Breast epithelium (tissue), 4 donors: ENCODE results near the gene PROZ. TPM values are rescaled to one million over a fixed set of nuclear protein-coding genes. Genes with fewer than 3 reads are reported as not detected.
"Not testable (repeated sequence)": the region's sequence is repeated elsewhere in the genome, so short reads cannot be mapped to it uniquely, and the experiment has no call there.

Experiments used
- DNase-seq, 2 donors: peaks; one replicate each; pipeline ENCODE4 v3.0.0-alpha.2; 2019; ENCODE audit warnings: low spot score in 2 of 2
- H3K27ac ChIP-seq, 2 donors: fragments of 200-600 bp; sonication (generic) in 1 of 2; one replicate each; pipeline ENCODE4 v1.5.1; 2016 to 2019; ENCODE audit warnings: mild to moderate bottlenecking in 1 of 2
- H3K27me3 ChIP-seq, 2 donors: fragments of 200-600 bp; sonication (generic) in 1 of 2; one replicate each; pipeline versions ENCODE4 v1.5.1 to v1.6.0; 2017 to 2019; ENCODE audit warnings: control low read depth in 1 of 2, mild to moderate bottlenecking in 1 of 2
- H3K36me3 ChIP-seq: fragments of 200-600 bp; one replicate; pipeline ENCODE4 v1.5.1; 2019
- H3K4me1 ChIP-seq, 2 donors: fragments of 200-600 bp; sonication (generic); one replicate each; pipeline ENCODE4 v1.5.1; 2016 to 2019; ENCODE audit warnings: control low read depth in 1 of 2
- H3K4me3 ChIP-seq, 3 donors: fragments of 200-600 bp; sonication (generic); 1 replicate in 2 of 3; 2 replicates in 1 of 3; pipeline ENCODE4 v1.5.1; 2016 to 2019; ENCODE audit warnings: mild to moderate bottlenecking in 3 of 3, moderate library complexity in 2 of 3
- H3K9me3 ChIP-seq, 2 donors: fragments of 200-600 bp; sonication (generic) in 1 of 2; one replicate each; pipeline ENCODE4 v1.5.1; 2016 to 2019; ENCODE audit warnings: control low read depth in 1 of 2
- CTCF ChIP-seq, 3 donors: fragments of 450-650 bp; IDR thresholded peaks; one replicate each; pipeline ENCODE4 v1.5.1; 2016 to 2017; ENCODE audit warnings: antibody characterized with exemption in 3 of 3, mild to moderate bottlenecking in 3 of 3, moderate library complexity in 3 of 3
- POLR2A ChIP-seq: fragments of 450-650 bp; IDR thresholded peaks from one replicate; pipeline ENCODE4 v1.6.1; 2016; ENCODE audit warnings: antibody characterized with exemption, mild to moderate bottlenecking, moderate library complexity
- POLR2AphosphoS5 ChIP-seq, 3 donors: sonication (generic); formaldehyde crosslinking; IDR thresholded peaks; one replicate each; pipeline ENCODE4 v1.6.1; 2017; ENCODE audit warnings: antibody characterized with exemption in 3 of 3
- intact Hi-C: fragments of 100-400 bp; cut with DNase I; formaldehyde crosslinking; loops from one replicate; pipeline ENCODE4 v1.15.1; 2023; ENCODE audit warnings: low total_unique reads
- total RNA-seq, 3 donors: library from RNA; depleted of rRNA; stranded (reverse); fragments of >200 nt; gene quantifications; one replicate each; pipeline ENCODE4 v1.1.0, GENCODE V29; 2016

Gene PROZ
- total RNA-seq, 3 donors from 2014 or later = not detected

GRCh38 chr13:113160983-113161382 is 2.5 kb downstream of the PROZ start:
- DNase-seq = no peak
- TF ChIP-seq CTCF (IDR thresholded peaks at IDR 0.05) = no peak
- no peak for TF ChIP-seq POLR2A
- no peak for TF ChIP-seq POLR2AphosphoS5 (IDR thresholded peaks at IDR 0.05)
- Histone ChIP-seq H3K27ac (no peak overlapping the region), H3K4me1 (no peaks in the 10 kb centered on the region), H3K9me3 (no peaks in the 10 kb centered on the region), H3K27me3 (peaks cover 0 to 21% of the 10 kb centered on the region in 2 donors), H3K4me3 (no peak overlapping the region), H3K36me3 (no peaks in the 10 kb centered on the region)
- intact Hi-C loops = no loop called here

- no peaks in the 10 kb centered on the region for H3K36me3 ChIP-seq
- TF ChIP-seq POLR2AphosphoS5 (IDR thresholded peaks at IDR 0.05) (no peak), CTCF (IDR thresholded peaks at IDR 0.05) (no peak), POLR2A (no peak)
- H3K4me3 ChIP-seq = no peak overlapping the region
- H3K9me3 ChIP-seq = no peaks in the 10 kb centered on the region
- intact Hi-C loops = no loop called here
- peaks cover 0 to 21% of the 10 kb centered on the region in 2 donors for H3K27me3 ChIP-seq
- H3K4me1 ChIP-seq = no peaks in the 10 kb centered on the region
- no peak overlapping the region for H3K27ac ChIP-seq
- DNase-seq = no peak
Measured at GRCh38 chr13:113161433-113161832, 3.0 kb downstream of the PROZ start.

- H3K9me3 ChIP-seq, H3K36me3 ChIP-seq, DNase-seq, H3K4me1 ChIP-seq, H3K27ac ChIP-seq, intact Hi-C loops, H3K4me3 ChIP-seq: not testable (repeated sequence)
- H3K27me3 ChIP-seq = peaks cover 0 to 21% of the 10 kb centered on the region in 2 donors
Measured at GRCh38 chr13:113161975-113162374, 3.5 kb downstream of the PROZ start.

- Histone ChIP-seq H3K27ac (no peak overlapping the region), H3K4me1 (no peaks in the 10 kb centered on the region), H3K36me3 (no peaks in the 10 kb centered on the region), H3K9me3 (no peaks in the 10 kb centered on the region), H3K4me3 (no peak overlapping the region), H3K27me3 (peaks cover 0 to 21% of the 10 kb centered on the region in 2 donors)
- TF ChIP-seq POLR2AphosphoS5 (IDR thresholded peaks at IDR 0.05) = no peak
- TF ChIP-seq POLR2A = no peak
- no peak for TF ChIP-seq CTCF (IDR thresholded peaks at IDR 0.05)
- DNase-seq = peak in 1 of 2 donors; percentile 7
- intact Hi-C loops = no loop called here
Measured at GRCh38 chr13:113162783-113163685, 4.6 kb downstream of the PROZ start.

GRCh38 chr13:113164492-113164891 is 6.0 kb downstream of the PROZ start:
- Histone ChIP-seq H3K4me3 (no peak overlapping the region), H3K27me3 (peaks cover 0 to 21% of the 10 kb centered on the region in 2 donors), H3K27ac (no peak overlapping the region), H3K4me1 (no peaks in the 10 kb centered on the region), H3K36me3 (no peaks in the 10 kb centered on the region), H3K9me3 (no peaks in the 10 kb centered on the region)
- intact Hi-C loops = no loop called here
- TF ChIP-seq POLR2A (no peak), CTCF (IDR thresholded peaks at IDR 0.05) (no peak), POLR2AphosphoS5 (IDR thresholded peaks at IDR 0.05) (no peak)
- DNase-seq = no peak
